RWPE1 (cell line): Measurements from ENCODE around the gene EMID1.

Source experiments
- CTCF ChIA-PET: fragments of 350-600 bp; sonication (Branson Sonifier 250); formaldehyde crosslinking; extraction: SDS; loops from one replicate; lab custom pipeline; 2021; lab: Yijun Ruan, JAX
- POLR2A ChIA-PET: fragments of 400-600 bp; formaldehyde crosslinking; extraction: SDS; loops from one replicate; lab custom pipeline; 2020; ENCODE audit warnings: antibody characterized with exemption; ENCODE audit not compliant: low non-redundant PET; lab: Yijun Ruan, JAX
- DNase-seq: peaks from one replicate; pipeline ENCODE4 v3.0.0; 2012; ENCODE audit warnings: low spot score
- H3K27ac ChIP-seq: fragments of 450-650 bp; 2 replicates; pipeline ENCODE4 v1.5.1; 2017
- CTCF ChIP-seq: fragments of 450-650 bp; conservative IDR thresholded peaks from 2 replicates; pipeline ENCODE4 v1.5.1; 2017; ENCODE audit warnings: low read depth, mild to moderate bottlenecking

EMID1 gene

GRCh38 chr22:29193021-29193420 lies 12.7 kb upstream of the EMID1 start:
- no peak overlapping the region for H3K27ac ChIP-seq
- POLR2A ChIA-PET = interaction anchor here (0.7 kb wide), 1 partner anchor 25 kb away, joined by 3 read pairs; no protein-coding TSS in a partner anchor
- no peak for TF ChIP-seq CTCF
- CTCF ChIA-PET = interaction anchor here (0.8 kb wide), 1 partner anchor 13 kb away, joined by 7 read pairs; the partner anchor contains the start of gene EMID1
- DNase-seq = no peak

- POLR2A ChIA-PET = no interaction called here
- TF ChIP-seq CTCF = no peak
- CTCF ChIA-PET = no interaction called here
- no peak overlapping the region for H3K27ac ChIP-seq
- DNase-seq = no peak
Observed at GRCh38 chr22:29194184-29194583, 11.5 kb upstream of the EMID1 start.

- no peak for DNase-seq
- POLR2A ChIA-PET = no interaction called here
- H3K27ac ChIP-seq = no peak overlapping the region
- CTCF ChIA-PET = no interaction called here
- TF ChIP-seq CTCF = no peak
Observed at GRCh38 chr22:29195118-29195963, 10.4 kb upstream of the EMID1 start.

GRCh38 chr22:29195964-29196666 lies 9.6 kb upstream of the EMID1 start:
- TF ChIP-seq CTCF = no peak
- ChIA-PET CTCF (no interaction called here), POLR2A (no interaction called here)
- DNase-seq = no peak
- no peak overlapping the region for H3K27ac ChIP-seq

- H3K27ac ChIP-seq = no peak overlapping the region
- ChIA-PET CTCF (no interaction called here), POLR2A (no interaction called here)
- TF ChIP-seq CTCF = no peak
- DNase-seq = no peak
Observed at GRCh38 chr22:29197096-29197495, 8.6 kb upstream of the EMID1 start.

GRCh38 chr22:29198240-29198639 lies 7.5 kb upstream of the EMID1 start:
- POLR2A ChIA-PET = no interaction called here
- DNase-seq = no peak
- H3K27ac ChIP-seq = no peak overlapping the region
- no peak for TF ChIP-seq CTCF
- CTCF ChIA-PET = no interaction called here
